ENCODE measurements around the gene ASTN1. TPM values are rescaled to one million over a fixed set of nuclear protein-coding genes. Genes with fewer than 3 reads are reported as not detected.

The ASTN1 gene
- total RNA-seq, 1 experiment from 2014 or later: 0.42 TPM

DNA sequence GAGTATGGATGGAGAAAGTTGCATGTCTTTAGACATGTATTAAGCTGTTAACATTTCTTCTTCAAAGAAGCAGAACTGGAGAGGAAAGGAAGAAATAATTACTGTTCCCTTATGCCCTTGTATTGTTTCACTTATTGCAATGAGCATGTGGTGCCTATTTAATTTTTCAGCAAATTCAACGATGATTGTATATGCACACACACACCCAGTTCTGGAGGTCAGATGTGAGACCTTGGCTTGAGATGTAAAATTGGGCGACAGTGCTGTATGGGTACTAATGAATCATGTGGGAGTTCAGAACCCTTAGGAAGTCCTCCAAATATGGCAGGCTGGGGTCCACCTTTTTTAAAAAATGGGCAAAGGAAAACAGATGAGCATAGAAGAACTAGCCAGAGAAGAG is 33.7 kb upstream of the ASTN1 start (continued):
- TF ChIP-seq, protein P1, sequence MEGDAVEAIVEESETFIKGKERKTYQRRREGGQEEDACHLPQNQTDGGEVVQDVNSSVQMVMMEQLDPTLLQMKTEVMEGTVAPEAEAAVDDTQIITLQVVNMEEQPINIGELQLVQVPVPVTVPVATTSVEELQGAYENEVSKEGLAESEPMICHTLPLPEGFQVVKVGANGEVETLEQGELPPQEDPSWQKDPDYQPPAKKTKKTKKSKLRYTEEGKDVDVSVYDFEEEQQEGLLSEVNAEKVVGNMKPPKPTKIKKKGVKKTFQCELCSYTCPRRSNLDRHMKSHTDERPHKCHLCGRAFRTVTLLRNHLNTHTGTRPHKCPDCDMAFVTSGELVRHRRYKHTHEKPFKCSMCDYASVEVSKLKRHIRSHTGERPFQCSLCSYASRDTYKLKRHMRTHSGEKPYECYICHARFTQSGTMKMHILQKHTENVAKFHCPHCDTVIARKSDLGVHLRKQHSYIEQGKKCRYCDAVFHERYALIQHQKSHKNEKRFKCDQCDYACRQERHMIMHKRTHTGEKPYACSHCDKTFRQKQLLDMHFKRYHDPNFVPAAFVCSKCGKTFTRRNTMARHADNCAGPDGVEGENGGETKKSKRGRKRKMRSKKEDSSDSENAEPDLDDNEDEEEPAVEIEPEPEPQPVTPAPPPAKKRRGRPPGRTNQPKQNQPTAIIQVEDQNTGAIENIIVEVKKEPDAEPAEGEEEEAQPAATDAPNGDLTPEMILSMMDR (IDR thresholded peaks at IDR 0.05 in 2 of 3, conservative IDR thresholded peaks at IDR 0.05 in 1 of 3; ENCODE audit: borderline replicate concordance in 1 of 3, insufficient read depth in 1 of 3, low read depth in 2 of 3, low read length in 2 of 3): no peak
- TF ChIP-seq, protein P2, sequence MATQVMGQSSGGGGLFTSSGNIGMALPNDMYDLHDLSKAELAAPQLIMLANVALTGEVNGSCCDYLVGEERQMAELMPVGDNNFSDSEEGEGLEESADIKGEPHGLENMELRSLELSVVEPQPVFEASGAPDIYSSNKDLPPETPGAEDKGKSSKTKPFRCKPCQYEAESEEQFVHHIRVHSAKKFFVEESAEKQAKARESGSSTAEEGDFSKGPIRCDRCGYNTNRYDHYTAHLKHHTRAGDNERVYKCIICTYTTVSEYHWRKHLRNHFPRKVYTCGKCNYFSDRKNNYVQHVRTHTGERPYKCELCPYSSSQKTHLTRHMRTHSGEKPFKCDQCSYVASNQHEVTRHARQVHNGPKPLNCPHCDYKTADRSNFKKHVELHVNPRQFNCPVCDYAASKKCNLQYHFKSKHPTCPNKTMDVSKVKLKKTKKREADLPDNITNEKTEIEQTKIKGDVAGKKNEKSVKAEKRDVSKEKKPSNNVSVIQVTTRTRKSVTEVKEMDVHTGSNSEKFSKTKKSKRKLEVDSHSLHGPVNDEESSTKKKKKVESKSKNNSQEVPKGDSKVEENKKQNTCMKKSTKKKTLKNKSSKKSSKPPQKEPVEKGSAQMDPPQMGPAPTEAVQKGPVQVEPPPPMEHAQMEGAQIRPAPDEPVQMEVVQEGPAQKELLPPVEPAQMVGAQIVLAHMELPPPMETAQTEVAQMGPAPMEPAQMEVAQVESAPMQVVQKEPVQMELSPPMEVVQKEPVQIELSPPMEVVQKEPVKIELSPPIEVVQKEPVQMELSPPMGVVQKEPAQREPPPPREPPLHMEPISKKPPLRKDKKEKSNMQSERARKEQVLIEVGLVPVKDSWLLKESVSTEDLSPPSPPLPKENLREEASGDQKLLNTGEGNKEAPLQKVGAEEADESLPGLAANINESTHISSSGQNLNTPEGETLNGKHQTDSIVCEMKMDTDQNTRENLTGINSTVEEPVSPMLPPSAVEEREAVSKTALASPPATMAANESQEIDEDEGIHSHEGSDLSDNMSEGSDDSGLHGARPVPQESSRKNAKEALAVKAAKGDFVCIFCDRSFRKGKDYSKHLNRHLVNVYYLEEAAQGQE (IDR thresholded peaks at IDR 0.05; ENCODE audit: low read depth): no peak
- TF ChIP-seq CBX3 (IDR thresholded peaks at IDR 0.05; ENCODE audit: low read depth) (no peak), SIN3A (IDR thresholded peaks at IDR 0.05; ENCODE audit: low read depth) (no peak), JUND (IDR thresholded peaks at IDR 0.05) (no peak), FOSL1 (IDR thresholded peaks at IDR 0.05; ENCODE audit: low read depth) (no peak), ELF1 (IDR thresholded peaks at IDR 0.05; ENCODE audit: borderline replicate concordance, low read depth) (no peak)

DNA sequence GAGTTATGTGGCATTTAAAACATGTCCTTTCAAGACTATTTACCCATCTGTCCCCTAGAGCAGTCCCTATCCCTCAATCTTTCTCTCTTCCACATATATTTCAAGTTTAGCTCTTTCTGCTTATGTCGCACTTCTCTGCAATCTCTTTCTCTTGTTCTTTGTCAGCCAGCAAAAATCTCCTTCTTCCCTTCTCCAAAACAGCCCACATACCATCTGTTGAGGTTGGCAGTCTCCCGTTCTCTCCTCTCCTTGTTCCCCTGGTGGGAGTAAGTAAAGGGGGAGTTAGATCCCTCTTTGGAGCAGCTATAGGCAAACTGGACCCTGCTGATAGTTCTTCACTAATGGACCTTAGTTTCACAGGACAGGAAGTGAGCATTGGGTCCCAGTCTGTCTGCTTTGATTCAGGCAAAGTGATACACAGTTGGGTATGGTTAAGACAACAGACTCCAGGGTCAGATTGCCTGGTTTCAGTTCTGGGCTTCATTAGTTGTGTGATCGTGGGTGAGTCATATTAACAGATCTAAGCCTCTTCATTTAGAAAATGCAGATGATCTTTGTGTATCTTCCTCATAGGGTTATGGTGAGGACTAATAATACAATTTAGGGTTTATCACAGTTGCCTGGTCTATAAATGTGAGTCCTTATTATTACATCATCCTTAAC is 25.9 kb upstream of the ASTN1 start:
- ATAC-seq: no peak
- H3K4me3 ChIP-seq (replicated peaks in 1 of 2; ENCODE audit: low read depth in 1 of 2, low read length in 2 of 2): no peak overlapping the region
- TF ChIP-seq, protein P1 (IDR thresholded peaks at IDR 0.05 in 2 of 3, conservative IDR thresholded peaks at IDR 0.05 in 1 of 3; ENCODE audit: borderline replicate concordance in 1 of 3, insufficient read depth in 1 of 3, low read depth in 2 of 3, low read length in 2 of 3): no peak
- TF ChIP-seq CEBPB (IDR thresholded peaks at IDR 0.05; ENCODE audit: low read depth) (no peak), EZH2 (IDR thresholded peaks at IDR 0.05) (no peak), EGR1 (IDR thresholded peaks at IDR 0.05; ENCODE audit: low read depth) (no peak), EZH2phosphoT487 (IDR thresholded peaks at IDR 0.05; ENCODE audit: borderline replicate concordance) (no peak), POLR2AphosphoS5 (IDR thresholded peaks at IDR 0.05; ENCODE audit: low read depth, low read length) (no peak), SRF (IDR thresholded peaks at IDR 0.05; ENCODE audit: low read depth) (no peak), TCF7L2 (IDR thresholded peaks at IDR 0.05; ENCODE audit: borderline replicate concordance, extremely low read depth, insufficient read depth, insufficient read length) (no peak)
- TF ChIP-seq, protein P3, sequence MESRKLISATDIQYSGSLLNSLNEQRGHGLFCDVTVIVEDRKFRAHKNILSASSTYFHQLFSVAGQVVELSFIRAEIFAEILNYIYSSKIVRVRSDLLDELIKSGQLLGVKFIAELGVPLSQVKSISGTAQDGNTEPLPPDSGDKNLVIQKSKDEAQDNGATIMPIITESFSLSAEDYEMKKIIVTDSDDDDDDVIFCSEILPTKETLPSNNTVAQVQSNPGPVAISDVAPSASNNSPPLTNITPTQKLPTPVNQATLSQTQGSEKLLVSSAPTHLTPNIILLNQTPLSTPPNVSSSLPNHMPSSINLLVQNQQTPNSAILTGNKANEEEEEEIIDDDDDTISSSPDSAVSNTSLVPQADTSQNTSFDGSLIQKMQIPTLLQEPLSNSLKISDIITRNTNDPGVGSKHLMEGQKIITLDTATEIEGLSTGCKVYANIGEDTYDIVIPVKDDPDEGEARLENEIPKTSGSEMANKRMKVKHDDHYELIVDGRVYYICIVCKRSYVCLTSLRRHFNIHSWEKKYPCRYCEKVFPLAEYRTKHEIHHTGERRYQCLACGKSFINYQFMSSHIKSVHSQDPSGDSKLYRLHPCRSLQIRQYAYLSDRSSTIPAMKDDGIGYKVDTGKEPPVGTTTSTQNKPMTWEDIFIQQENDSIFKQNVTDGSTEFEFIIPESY (IDR thresholded peaks at IDR 0.05; ENCODE audit: extremely low read depth, insufficient replicate concordance, low read length): no peak

More for the DNA sequence above, 25.9 kb upstream of the ASTN1 start:
- H3K79me2 ChIP-seq (ENCODE audit: insufficient read depth, low read length): no peaks in the 10 kb centered on the region
- H3K9me3 ChIP-seq (ENCODE audit: control insufficient read depth in 1 of 2, insufficient read depth in 1 of 2, low read depth in 1 of 2, low read length in 2 of 2): no peaks in the 10 kb centered on the region
- ChIA-PET CTCF (no interaction called here), POLR2A (no interaction called here), RAD21 (ENCODE audit: low non-redundant PET in 1 of 2, low total read pairs in 2 of 2, uncharacterized antibody in 2 of 2, unreplicated experiment in 2 of 2) (no interaction called here)
- H3K4me2 ChIP-seq (ENCODE audit: low read length): no peak overlapping the region
- H4K20me1 ChIP-seq (ENCODE audit: insufficient read depth): no peaks in the 10 kb centered on the region
- intact Hi-C loops (cut with micrococcal nuclease): no loop called here
- no peaks in the 10 kb centered on the region for H3K36me3 ChIP-seq (ENCODE audit: control insufficient read depth in 1 of 2, insufficient read depth in 2 of 2, low read length in 2 of 2)
- no peaks in the 10 kb centered on the region for H3K9me2 ChIP-seq (ENCODE audit: insufficient read depth)
- H3K9ac ChIP-seq (ENCODE audit: low read length): no peak overlapping the region
- no peaks in the 10 kb centered on the region for H3K4me1 ChIP-seq (ENCODE audit: control insufficient read depth in 1 of 2, insufficient read depth in 2 of 2, low read length in 2 of 2)
- no peak for DNase-seq (ENCODE audit: low read depth, low spot score)
- BruUV-seq (replicated peaks): no TSS peak
- H3K27ac ChIP-seq (ENCODE audit: low read depth, low read length): no peak overlapping the region
- H3K27me3 ChIP-seq (ENCODE audit: insufficient read depth, low read length): peaks cover 18% of the 10 kb centered on the region; the same call in 1 of the 2 replicates
- no peak overlapping the region for H2AFZ ChIP-seq (ENCODE audit: low read depth, low read length, poor library complexity, severe bottlenecking)

All from HCT116 (cell line).